GM12872 (cell line): ENCODE data around the gene ZNF608.

Experiments used
- CTCF ChIP-seq: IDR thresholded peaks from 3 replicates; pipeline ENCODE4 v1.5.1; 2011; ENCODE audit warnings: low read depth, mild to moderate bottlenecking, low read length, moderate library complexity; ENCODE audit not compliant: insufficient read depth

Gene ZNF608

GRCh38 chr5:124783285-124783684 lies 36.8 kb upstream of the ZNF608 start:
- TF ChIP-seq CTCF, result no peak

DNA sequence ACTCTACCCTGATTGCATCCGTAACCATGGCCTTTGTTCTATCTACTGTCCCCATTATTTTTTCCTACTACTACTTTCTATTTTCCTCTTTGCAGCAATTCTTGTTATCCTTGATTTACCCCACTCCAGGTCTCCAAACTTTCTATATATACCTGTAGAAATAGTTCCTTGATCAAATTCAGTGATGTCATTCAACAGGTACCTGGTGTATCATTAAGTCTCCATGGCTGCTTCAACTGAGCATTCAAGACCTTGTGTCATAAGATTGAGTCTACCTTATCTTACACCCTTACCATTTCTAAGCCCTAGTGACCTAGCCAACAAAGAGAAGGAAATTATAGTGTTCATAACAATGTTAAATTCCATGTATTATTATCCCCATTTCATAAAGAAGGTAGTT lies 35.8 kb upstream of the ZNF608 start:
- no peak for TF ChIP-seq CTCF

GRCh38 chr5:124780011-124780410 lies 33.6 kb upstream of the ZNF608 start:
- no peak for TF ChIP-seq CTCF

DNA sequence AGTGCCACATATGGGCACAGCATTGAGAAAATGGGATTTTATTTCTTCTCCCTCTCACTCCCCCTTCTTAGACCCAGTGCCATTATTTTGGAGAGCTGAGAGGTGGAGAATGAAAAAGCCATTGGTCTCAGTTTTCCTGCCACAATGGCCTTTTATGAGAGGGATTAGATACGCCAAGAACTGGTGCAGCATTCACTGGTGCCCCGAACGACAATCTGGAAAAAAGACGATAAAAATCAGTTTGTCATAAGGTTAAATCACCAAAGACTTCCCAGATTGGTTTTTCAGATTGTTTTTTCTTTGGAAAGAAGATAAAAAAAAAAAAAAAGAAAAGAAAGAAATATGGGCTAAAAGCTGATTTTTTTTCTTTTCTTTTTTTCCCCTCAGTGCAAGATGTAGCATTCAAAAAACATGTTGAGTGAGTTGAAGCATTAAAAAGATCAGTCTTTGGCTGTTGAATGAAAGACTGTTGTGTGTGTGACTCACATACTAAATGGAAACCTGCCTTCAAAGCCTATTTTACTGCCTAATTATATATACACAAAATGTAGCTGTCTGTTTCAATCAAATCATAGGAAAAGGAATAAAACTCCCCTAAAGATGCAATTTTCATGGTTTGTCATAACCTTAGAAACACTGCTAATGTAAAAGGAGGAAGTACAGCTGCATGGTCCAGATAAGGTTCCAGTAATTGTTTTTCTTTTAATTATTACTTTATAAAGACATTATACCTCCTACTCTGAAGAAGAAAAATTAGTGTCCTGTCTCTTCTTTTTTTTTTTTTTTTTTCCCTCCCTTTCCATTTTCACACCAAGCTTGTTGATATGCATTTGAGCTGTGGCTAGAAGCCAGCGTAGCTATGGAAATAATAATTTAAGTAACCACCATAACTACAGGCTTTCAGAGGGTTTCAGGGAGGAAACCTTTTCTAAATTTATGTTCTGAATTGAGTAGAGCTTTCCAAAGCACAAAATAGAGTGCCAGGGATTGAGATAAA lies 27.2 kb upstream of the ZNF608 start:
- no peak for TF ChIP-seq CTCF

GRCh38 chr5:124772457-124773200 lies 26.2 kb upstream of the ZNF608 start:
- TF ChIP-seq CTCF, result no peak

DNA sequence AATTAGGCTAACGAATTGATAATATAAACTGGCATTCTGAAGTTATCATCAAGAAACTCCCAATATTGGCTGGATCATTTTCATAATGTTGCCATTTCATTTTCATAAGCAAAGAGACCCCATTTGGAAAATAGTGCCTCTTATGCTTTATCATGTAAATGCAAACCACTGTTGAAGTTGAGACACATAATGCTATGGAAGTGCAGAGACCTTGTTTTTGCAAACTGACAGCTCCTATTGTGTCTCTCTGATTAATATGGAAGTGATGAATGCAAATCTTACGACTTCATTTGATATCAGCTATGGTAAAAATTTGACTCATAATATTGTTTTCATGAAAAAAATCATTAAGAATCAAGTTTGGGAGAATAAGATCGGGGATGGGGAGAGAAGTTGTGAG lies 25.3 kb upstream of the ZNF608 start:
- TF ChIP-seq CTCF, result no peak

DNA sequence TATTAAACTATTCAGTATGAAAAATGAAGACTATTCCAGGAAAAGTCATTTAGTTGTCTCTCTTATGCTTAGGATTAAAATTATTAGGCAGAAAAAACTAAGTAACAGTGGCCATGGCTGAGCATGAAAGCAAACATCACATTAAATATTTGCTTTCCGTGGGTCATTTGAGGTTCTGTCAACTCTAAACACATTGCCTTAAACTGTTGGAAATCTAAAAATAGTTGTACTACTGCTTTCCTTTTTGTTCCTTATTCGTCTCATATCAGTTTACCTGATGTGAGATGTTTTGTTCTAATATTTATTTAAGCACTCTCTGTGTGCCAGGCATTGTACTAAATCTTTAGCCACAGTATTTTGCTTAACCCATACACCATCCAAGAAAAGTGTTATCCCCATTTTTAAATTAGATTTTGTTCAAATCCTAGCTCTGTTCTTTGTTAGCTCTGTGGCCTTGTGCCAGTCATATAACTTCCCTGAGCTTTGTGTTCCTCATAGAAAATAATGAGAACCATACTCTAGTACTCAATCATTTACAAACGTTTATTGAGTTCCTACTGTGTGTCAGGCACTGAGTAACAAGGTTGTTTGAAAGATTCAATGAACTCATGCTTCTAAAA lies 18.7 kb upstream of the ZNF608 start:
- TF ChIP-seq CTCF, result no peak
